Loucy (cell line): ENCODE data around the gene MRPL49.

Experiments
- H2AFZ ChIP-seq: fragments of 200-600 bp; sonication (generic); 2 replicates; pipeline ENCODE4 v1.6.0; 2016; ENCODE audit warnings: antibody characterized with exemption, mild to moderate bottlenecking, low read length, moderate library complexity
- H3F3A ChIP-seq: fragments of 200-600 bp; 2 replicates; pipeline ENCODE4 v1.6.0; 2016; ENCODE audit warnings: antibody characterized with exemption, low read depth, mild to moderate bottlenecking
- H3K27me3 ChIP-seq: fragments of 200-600 bp; sonication (generic); 2 replicates; pipeline ENCODE4 v1.6.1; 2014; ENCODE audit warnings: low read length, mild to moderate bottlenecking; ENCODE audit not compliant: insufficient read depth, poor library complexity, severe bottlenecking
- H3K36me3 ChIP-seq: fragments of 200-600 bp; sonication (generic); 2 replicates; pipeline ENCODE4 v1.6.1; 2016; ENCODE audit warnings: low read length; ENCODE audit not compliant: insufficient read depth
- H3K4me1 ChIP-seq: fragments of 200-600 bp; sonication (generic); 2 replicates; pipeline ENCODE4 v1.5.1; 2014; ENCODE audit warnings: low read length, mild to moderate bottlenecking; ENCODE audit not compliant: insufficient read depth, poor library complexity, severe bottlenecking
- H3K4me2 ChIP-seq: fragments of 200-600 bp; sonication (generic); 2 replicates; pipeline ENCODE4 v1.6.0; 2014; ENCODE audit warnings: antibody characterized with exemption, low read length, low read depth, mild to moderate bottlenecking; ENCODE audit not compliant: poor library complexity, severe bottlenecking
- H3K4me3 ChIP-seq: fragments of 200-600 bp; sonication (generic); 2 replicates; pipeline ENCODE4 v1.5.1; 2014; ENCODE audit warnings: low read length, mild to moderate bottlenecking, mixed read lengths; ENCODE audit not compliant: poor library complexity, severe bottlenecking
- H3K79me2 ChIP-seq: fragments of 200-600 bp; sonication (generic); 2 replicates; pipeline ENCODE4 v1.6.1; 2014; ENCODE audit warnings: low read length; ENCODE audit not compliant: insufficient read depth
- H3K9ac ChIP-seq: fragments of 200-600 bp; sonication (generic); 2 replicates; pipeline ENCODE4 v1.6.0; 2014; ENCODE audit warnings: mild to moderate bottlenecking, low read depth, low read length, moderate library complexity; ENCODE audit not compliant: poor library complexity, severe bottlenecking
- H3K9me2 ChIP-seq: fragments of 200-600 bp; sonication (generic); replicated peaks from 2 replicates; pipeline ENCODE4 v1.6.1; 2016; ENCODE audit warnings: low read depth, low read length, mixed read lengths
- H3K9me3 ChIP-seq: fragments of 200-600 bp; sonication (generic); 2 replicates; pipeline ENCODE4 v1.6.1; 2014; ENCODE audit warnings: mild to moderate bottlenecking, antibody characterized with exemption, low read length, low read depth; ENCODE audit not compliant: insufficient read depth
- H4K20me1 ChIP-seq: fragments of 200-600 bp; sonication (generic); 2 replicates; pipeline ENCODE4 v1.6.0; 2014; ENCODE audit warnings: antibody characterized with exemption, low read length, mild to moderate bottlenecking; ENCODE audit not compliant: insufficient read depth, poor library complexity, severe bottlenecking
- CTCF ChIP-seq: fragments of 200-600 bp; sonication (generic); conservative IDR thresholded peaks from 2 replicates; pipeline ENCODE4 v1.5.1; 2014; ENCODE audit warnings: mild to moderate bottlenecking, antibody characterized with exemption, low read length
- EZH2phosphoT487 ChIP-seq: fragments of 200-600 bp; IDR thresholded peaks from 2 replicates; pipeline ENCODE4 v1.6.1; 2018; ENCODE audit warnings: antibody characterized with exemption, mild to moderate bottlenecking, moderate library complexity, borderline replicate concordance

MRPL49 gene

DNA sequence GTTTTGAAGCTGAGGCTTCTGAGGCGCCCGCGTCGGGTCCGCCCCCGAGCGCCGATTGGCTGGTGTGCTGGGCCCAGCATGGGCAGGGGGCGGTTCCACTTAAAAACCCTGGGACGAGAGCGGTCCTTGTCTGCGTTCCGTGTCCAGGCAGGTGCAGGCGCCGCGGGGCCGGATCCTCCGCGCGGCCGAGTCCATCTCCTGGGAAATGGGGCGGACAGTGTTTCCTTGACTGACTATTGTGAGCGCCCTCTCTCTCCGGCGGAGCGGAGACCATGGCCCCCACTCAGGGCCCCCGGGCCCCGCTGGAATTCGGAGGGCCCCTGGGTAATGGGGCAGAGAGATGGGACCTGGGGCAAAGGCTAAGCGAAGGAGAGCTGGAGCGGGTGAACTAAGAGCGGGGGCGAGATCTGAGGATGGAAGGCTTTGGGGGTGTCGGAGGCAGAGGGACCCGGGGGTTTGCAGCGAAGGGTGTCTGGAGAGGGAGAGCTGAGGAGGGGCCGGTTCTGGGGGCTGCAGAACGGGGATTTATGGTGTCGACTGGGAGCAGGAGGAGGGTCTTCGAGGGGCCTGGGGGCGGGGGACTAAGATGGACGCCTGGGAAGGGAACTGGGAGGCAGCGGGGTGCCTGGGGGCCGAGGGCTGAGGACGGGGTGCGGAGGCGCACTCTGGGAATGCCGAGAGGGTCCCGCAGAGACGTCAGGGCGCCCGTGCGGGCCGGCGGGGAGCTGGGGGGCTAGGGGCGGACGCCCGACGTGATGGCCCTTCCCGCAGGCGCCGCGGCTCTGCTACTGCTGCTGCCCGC lies 10.2 kb upstream of the MRPL49 start, which contains the start of gene TM7SF2:
TM7SF2 (plus strand) TSS at position 129 of the 802 bp plus-strand sequence; CDS start at position 273, 144 bp downstream.
- H3K4me1 ChIP-seq, result peaks cover 25% of the 10 kb centered on the region
- peak within 1 kb of the TSS; percentile 97 for H3K4me2 ChIP-seq
- H3K9ac ChIP-seq, result peak within 1 kb of the TSS; percentile 74
- peaks cover 6% of the 10 kb centered on the region for H4K20me1 ChIP-seq
- H3K79me2 ChIP-seq, result peaks cover 10% of the 10 kb centered on the region; the same call in 1 of the 2 replicates
- H3F3A ChIP-seq, result peaks cover 5% of the 10 kb centered on the region; the same call in 1 of the 2 replicates
- peak within 1 kb of the TSS; percentile 75 for H3K4me3 ChIP-seq
- no peaks in the 10 kb centered on the region for H3K27me3 ChIP-seq
- no peaks in the 10 kb centered on the region for H3K9me3 ChIP-seq
- peak within 1 kb of the TSS; percentile 62; the same call in 1 of the 2 replicates for H2AFZ ChIP-seq
- H3K9me2 ChIP-seq, result no peaks in the 10 kb centered on the region
- TF ChIP-seq EZH2phosphoT487 (no peak), CTCF (no peak)
- peaks cover 13% of the 10 kb centered on the region; the same call in 1 of the 2 replicates for H3K36me3 ChIP-seq

- Histone ChIP-seq H3K4me2 (peak overlapping the region; percentile 97), H3K9me3 (no peaks in the 10 kb centered on the region), H3K4me1 (peaks cover 26% of the 10 kb centered on the region), H3K4me3 (peak overlapping the region; percentile 75), H3K27me3 (no peaks in the 10 kb centered on the region), H3K79me2 (peaks cover 14% of the 10 kb centered on the region; the same call in 1 of the 2 replicates), H3K9me2 (no peaks in the 10 kb centered on the region), H3F3A (peaks cover 5% of the 10 kb centered on the region; the same call in 1 of the 2 replicates), H4K20me1 (peaks cover 6% of the 10 kb centered on the region), H2AFZ (peak overlapping the region; percentile 62; the same call in 1 of the 2 replicates), H3K36me3 (peaks cover 13% of the 10 kb centered on the region; the same call in 1 of the 2 replicates), H3K9ac (peak overlapping the region; percentile 74)
- TF ChIP-seq EZH2phosphoT487, result no peak
- peak; percentile 74 for TF ChIP-seq CTCF
Measured at GRCh38 chr11:65112546-65113360, 9.4 kb upstream of the MRPL49 start.

DNA sequence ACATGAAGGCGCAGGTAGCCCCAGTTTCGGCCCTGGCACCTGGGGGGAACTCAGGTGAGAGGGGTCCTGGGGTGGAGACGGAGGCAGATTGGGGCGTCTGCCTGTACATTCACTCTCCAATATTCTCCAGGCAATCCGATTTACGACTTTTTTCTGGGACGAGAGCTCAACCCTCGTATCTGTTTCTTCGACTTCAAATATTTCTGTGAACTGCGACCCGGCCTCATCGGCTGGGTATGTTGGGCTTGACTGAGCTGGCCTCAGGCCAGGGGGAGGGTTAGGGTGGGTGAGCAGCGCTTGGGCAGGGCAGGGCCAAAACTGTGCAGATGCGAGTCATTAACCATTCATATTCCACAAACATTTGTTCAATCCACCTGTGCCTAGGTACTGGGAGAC lies 8.8 kb upstream of the MRPL49 start:
- Histone ChIP-seq H3K4me2 (peak overlapping the region; percentile 97), H3K9me3 (no peaks in the 10 kb centered on the region), H3K79me2 (peaks cover 14% of the 10 kb centered on the region; the same call in 1 of the 2 replicates), H3K36me3 (peaks cover 14% of the 10 kb centered on the region; the same call in 1 of the 2 replicates), H3K27me3 (no peaks in the 10 kb centered on the region), H3K4me3 (peak overlapping the region; percentile 75), H3K9me2 (no peaks in the 10 kb centered on the region), H3F3A (peaks cover 7% of the 10 kb centered on the region), H3K4me1 (peaks cover 26% of the 10 kb centered on the region), H4K20me1 (peaks cover 6% of the 10 kb centered on the region), H3K9ac (peak overlapping the region; percentile 74), H2AFZ (no peak overlapping the region)
- TF ChIP-seq EZH2phosphoT487, result no peak
- no peak for TF ChIP-seq CTCF
